Measurements from ENCODE around the gene TP53TG3D.
"Not testable (repeated sequence)": the region's sequence is repeated elsewhere in the genome, so short reads cannot be mapped to it uniquely, and the experiment has no call there.

Gene TP53TG3D, protein sequence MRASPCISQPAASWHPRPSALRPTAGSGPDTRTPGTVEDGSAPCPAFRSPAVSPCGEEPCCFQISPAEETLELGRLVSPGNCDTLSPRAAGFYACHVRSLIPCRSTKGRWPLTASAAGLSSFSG

DNA sequence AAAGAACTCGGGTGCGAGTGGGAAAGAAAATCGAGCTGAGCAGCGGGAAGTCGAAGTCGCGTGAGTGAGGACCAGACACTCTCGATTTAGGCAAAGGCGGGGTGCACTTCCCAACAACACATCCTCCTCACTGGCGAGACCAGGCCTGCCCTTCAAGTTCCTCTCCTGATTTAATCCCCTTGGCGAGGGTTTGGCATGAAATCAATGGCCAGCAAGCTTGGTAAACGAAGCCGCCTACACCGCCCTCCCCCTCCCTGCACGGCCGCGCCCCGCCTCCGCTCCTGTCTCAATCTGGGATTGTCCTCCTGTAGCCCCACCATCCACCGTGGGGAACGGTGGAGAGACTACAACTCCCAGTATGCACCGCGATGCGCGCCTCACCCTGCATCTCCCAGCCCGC, at the start of gene TP53TG3D:
TSS of gene TP53TG3D (plus strand) at position 301 of the 400 bp plus-strand sequence. CDS start at position 369, 68 bp downstream.
- DNase-seq, result not testable (repeated sequence)

DNA sequence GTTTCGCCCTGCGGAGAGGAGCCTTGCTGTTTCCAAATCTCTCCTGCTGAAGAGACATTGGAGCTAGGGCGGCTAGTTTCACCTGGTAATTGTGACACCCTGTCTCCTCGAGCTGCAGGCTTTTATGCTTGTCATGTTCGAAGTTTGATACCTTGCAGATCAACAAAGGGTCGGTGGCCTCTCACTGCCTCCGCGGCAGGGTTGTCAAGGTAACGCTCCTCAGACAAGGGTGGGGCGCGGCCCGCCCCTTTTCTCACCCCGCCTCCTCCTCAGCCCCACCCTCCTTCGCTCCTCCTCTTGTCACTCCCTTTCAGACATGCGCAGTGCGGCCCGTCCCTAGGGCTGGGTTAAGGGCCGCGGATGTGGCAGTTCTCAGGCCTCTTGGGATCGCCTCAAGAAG, 421 bp downstream of the TP53TG3D start:
- not testable (repeated sequence) for DNase-seq

DNA sequence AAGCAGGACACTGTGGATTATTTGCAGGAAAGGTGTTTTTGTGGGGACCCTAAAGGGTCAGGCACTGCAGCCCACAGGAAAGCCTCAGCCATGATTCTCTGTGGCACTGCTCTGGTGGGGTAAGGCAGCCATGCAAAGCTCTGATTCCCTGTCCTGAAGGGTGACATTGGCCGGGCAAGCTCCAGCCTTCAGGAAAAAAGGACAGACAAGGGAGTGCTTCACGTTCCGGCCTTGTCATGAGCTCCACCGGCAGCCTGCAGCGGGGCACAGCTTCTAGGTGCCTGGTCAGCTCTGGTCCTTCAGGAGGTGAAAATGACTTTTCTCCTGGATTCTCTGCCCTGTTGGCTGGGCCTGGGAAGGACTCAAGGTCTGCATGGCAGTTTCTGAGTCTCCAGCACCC, 8.4 kb downstream of the TP53TG3D start:
- DNase-seq, result not testable (repeated sequence)

DNA sequence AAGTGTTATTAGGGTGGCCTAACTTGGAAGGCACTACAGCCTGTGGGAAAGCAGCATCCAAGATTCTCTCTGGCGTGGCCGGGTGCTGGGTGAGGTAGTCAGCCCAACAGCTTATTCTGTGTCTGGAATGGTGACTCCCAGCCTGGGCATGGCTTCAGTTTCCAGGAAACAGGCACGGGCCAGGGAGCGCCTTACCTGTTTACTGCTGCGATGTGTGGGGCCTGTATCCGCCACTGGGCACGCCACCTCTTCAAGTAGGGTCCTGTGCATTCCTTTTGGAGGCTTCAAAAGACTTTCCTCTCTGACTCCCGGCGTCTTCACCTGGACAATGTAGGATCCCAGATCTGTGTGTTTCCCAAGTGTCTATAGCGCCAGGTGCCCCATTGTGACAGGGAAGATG, 10.5 kb downstream of the TP53TG3D start:
- DNase-seq, result not testable (repeated sequence)

DNA sequence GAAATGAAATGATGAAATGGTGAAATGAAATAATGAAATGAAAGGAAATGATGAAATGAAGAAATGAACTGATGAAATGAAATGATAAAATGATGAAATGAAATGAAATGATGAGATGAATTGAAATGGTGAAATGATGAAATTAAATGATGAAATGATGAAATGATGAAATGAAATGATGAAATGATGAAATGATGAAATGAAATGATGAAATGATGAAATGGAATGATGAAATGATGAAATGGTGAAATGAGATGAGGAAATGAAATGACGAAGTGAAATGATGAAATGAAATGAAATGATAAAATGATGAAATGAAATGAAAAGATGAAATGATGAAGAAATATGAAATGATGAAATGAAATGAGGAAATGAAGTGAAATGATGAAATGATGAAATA, 28.8 kb downstream of the TP53TG3D start:
- DNase-seq, result not testable (repeated sequence)

DNA sequence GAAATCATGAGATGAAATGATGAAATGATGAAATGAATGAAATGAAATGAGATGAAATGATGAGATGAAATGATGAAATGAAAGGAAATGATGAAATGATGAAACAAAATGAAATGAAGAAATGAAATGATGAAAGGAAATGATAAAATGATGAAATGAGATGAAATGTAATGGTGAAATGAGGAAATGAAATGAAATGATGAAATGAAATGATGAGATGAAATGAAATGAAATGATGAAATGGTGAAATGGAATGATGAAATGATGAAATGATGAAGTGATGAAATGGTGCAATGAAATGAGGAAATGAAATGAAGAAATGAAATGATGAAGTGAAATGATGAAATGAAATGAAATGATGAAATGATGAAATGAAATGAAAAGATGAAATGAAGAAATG, 29.9 kb downstream of the TP53TG3D start:
- DNase-seq, result not testable (repeated sequence)

DNA sequence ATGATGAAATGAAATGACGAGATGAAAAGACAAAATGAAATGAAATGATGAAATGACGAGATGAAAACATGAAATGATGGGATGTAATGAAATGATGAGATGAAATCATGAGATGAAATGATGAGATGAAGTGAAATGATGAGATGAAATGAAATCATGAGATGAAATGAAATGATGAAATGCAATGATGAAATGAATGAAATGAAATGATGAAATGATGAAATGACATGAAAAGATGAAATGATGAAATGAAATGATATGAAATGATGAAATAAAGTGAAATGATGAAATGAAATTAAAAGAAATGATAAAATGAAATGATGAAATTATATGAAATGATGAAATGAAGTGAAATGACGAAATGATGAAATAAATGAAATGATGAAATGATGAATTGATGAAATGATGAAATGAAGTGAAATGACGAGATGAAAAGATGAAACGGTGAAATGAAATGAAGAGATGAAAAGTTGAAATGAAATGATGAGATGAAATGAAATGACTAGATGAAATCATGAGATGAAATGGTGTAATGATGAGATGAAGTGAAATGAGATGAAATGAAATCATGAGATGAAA, 30.9 kb downstream of the TP53TG3D start:
- not testable (repeated sequence) for DNase-seq

DNA sequence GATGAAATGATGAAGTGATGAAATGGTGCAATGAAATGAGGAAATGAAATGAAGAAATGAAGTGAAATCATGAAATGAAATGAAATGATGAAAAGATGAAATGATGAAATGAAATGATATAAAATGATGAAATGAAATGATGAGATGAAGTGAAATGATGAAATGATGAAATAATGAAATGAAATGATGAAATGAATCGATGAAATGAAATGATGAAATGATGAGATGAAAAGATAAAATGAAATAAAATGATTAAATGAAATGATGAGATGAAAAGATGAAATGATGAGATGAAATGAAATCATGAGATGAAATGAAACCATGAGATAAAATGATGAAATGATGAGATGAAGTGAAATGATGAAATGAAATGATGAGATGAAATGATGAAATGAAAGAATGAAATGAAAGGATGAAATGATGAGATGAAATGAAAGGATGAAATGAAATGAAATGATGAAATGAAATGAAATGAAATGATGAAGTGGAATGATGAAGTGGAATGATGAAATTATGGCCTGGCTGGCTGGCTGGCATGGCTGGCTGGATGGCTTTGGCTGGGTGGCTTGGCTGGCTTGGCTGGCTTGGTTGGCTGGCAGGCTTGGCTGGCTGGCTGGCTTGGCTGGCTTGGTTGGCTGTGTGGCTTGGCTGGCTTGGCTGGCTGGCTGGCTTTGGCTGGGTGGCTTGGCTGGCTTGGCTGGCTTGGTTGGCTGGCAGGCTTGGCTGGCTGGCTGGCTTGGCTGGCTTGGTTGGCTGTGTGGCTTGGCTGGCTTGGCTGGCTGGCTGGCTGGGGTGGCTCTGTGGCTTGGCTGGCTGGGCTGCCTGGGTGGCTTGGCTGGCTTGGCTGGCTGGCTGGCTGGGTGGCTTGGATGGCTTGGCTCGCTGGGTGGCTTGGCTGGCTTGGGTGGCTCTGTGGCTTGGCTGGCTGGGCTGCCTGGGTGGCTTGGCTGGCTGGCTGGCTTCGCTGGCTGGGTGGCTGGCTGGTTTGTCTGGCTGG, 32.0 kb downstream of the TP53TG3D start:
- not testable (repeated sequence) for DNase-seq

DNA sequence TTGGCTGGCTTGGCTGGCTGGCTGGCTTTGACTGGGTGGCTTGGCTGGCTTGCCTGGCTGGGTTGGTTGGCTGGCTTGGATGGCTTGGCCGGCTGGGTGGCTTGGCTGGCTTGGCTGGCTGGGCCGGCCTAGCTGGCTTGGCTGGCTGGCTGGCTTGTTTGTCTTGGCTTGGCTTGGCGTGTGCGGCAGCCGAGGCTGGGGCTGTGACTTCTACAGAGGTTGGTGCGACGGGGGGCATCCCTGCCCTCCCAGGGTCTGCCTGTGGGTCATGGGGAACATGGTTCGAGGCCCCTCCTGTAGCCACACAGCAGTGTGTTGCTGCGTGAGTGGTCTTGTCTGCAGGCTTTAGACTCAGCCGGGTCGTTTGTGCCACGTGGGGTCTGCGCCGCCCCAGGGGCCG, 33.1 kb downstream of the TP53TG3D start:
- DNase-seq, result not testable (repeated sequence)

DNA sequence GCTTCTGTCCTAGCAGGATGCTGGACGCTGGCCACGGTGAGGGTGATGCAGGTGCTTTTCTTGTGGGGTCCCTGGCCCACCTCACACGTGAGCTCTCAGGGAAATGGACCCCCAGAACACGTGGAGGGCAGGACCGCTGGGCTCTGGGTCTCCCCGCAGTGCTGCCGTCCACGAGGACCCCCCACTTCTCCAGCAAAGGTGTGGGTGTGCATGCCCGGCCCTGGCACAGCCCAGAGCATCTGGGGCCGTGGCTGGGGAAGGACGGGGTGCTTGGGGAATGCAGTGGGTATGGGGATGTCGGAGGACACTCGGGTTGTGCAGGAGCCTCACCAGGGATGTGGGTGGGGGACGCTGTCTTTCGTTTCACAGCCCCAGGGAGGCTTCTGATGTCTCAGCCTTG, 34.7 kb downstream of the TP53TG3D start:
- DNase-seq, result not testable (repeated sequence)

DNA sequence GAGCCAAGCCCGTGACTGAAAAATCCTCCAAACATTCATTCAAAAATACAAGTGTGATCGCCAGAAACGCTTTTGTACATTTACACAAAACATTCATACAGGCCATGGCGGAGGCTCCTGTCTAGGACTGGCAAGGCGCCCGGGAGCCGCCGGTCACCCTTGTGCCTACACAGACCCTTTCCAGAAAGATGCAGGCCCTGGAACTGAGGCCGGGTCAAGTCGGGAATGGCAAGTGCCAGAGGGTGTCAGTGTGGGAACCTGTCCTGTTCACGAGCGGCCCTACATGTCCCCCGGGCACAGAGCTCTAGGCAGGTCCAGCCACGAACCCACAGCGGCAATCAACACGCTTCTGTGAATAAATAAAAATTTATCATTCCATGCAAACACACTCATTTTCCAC, 36.1 kb downstream of the TP53TG3D start:
- not testable (repeated sequence) for DNase-seq

DNA sequence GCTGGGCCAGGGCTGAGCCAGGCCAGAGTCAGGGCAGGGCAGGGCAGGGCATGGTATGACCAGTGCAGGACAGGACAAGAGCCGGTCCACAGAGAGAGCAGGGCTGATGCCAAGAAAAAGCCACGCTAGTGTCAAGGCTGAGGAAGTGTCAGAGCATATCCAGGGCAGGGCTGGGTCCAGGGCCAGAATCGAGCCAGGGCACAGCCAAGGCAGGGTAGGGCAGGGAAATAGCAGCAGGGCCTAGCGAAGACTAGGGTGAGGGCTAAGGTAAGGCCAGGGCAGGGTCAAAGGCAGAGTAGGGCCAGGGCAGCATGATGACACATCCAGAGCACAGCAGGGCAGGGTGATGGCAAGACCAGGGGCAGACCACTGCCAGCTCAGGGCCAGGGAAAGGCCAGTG, 49.7 kb downstream of the TP53TG3D start:
- DNase-seq, result not testable (repeated sequence)

Data from COR-L47 (cell line).